Keratinocyte (primary cell): Measurements from ENCODE around the gene SDE2. TPM values are rescaled to one million over a fixed set of nuclear protein-coding genes. Genes with fewer than 3 reads are reported as not detected.

Experiments
- DNase-seq: peaks from one replicate; pipeline ENCODE4 v3.0.0-alpha.2; 2011; ENCODE audit warnings: low read depth, missing footprints, low spot score
- FAIRE-seq: peaks from 2 replicates; lab custom pipeline; 2011; peaks lifted over from hg19 to GRCh38; lab: Jason Lieb, UNC
- H2AFZ ChIP-seq: 2 replicates; pipeline ENCODE4 v1.6.0; 2012; ENCODE audit warnings: low read length, control low read depth, inconsistent platforms; ENCODE audit not compliant: control insufficient read depth
- H3K27ac ChIP-seq: 2 replicates; pipeline ENCODE4 v1.5.1; 2011; ENCODE audit warnings: low read length; ENCODE audit not compliant: control insufficient read depth, insufficient read depth
- H3K27me3 ChIP-seq: 3 replicates; pipeline ENCODE4 v1.6.0; 2011; ENCODE audit warnings: low read length; ENCODE audit not compliant: control insufficient read depth, insufficient read depth; ENCODE audit errors: extremely low read depth
- H3K36me3 ChIP-seq, 2 experiments: 2 replicates in 1 of 2; 3 replicates in 1 of 2; pipeline ENCODE4 v1.5.1; 2011; ENCODE audit warnings: low read length in 2 of 2, mild to moderate bottlenecking in 1 of 2; ENCODE audit not compliant: control insufficient read depth in 2 of 2, insufficient read depth in 2 of 2; ENCODE audit errors: extremely low read depth in 1 of 2
- H3K4me1 ChIP-seq: 3 replicates; pipeline ENCODE4 v1.5.1; 2011; ENCODE audit warnings: low read length; ENCODE audit not compliant: control insufficient read depth, insufficient read depth; ENCODE audit errors: extremely low read depth
- H3K4me2 ChIP-seq: 3 replicates; pipeline ENCODE4 v1.6.0; 2011; ENCODE audit warnings: low read depth, low read length; ENCODE audit not compliant: control insufficient read depth, insufficient read depth; ENCODE audit errors: extremely low read depth
- H3K4me3 ChIP-seq, 3 experiments: fragments of 200-600 bp in 1 of 3; sonication (generic) in 1 of 3; 2 replicates in 2 of 3; 3 replicates in 1 of 3; pipeline ENCODE4 v1.5.1; 2011 to 2016; ENCODE audit warnings: low read length in 3 of 3, mild to moderate bottlenecking in 3 of 3, control low read depth in 2 of 3, inconsistent platforms in 1 of 3, low read depth in 1 of 3, mixed read lengths in 1 of 3, mixed run types in 1 of 3, moderate library complexity in 1 of 3; ENCODE audit not compliant: control insufficient read depth in 2 of 3, insufficient read depth in 2 of 3; ENCODE audit errors: extremely low read depth in 1 of 3
- H3K79me2 ChIP-seq: 2 replicates; pipeline ENCODE4 v1.6.0; 2012; ENCODE audit warnings: low read length; ENCODE audit not compliant: control insufficient read depth, insufficient read depth
- H3K9ac ChIP-seq: 3 replicates; pipeline ENCODE4 v1.6.0; 2011; ENCODE audit warnings: low read length; ENCODE audit not compliant: control insufficient read depth, insufficient read depth; ENCODE audit errors: extremely low read depth
- H3K9me1 ChIP-seq: 3 replicates; pipeline ENCODE4 v1.6.0; 2011; ENCODE audit warnings: low read length; ENCODE audit not compliant: control insufficient read depth, insufficient read depth; ENCODE audit errors: extremely low read depth
- H3K9me3 ChIP-seq: 2 replicates; pipeline ENCODE4 v1.5.1; 2012; ENCODE audit warnings: low read depth, low read length; ENCODE audit not compliant: control insufficient read depth
- H4K20me1 ChIP-seq: 3 replicates; pipeline ENCODE4 v1.6.0; 2011; ENCODE audit warnings: low read length; ENCODE audit not compliant: control insufficient read depth, insufficient read depth; ENCODE audit errors: extremely low read depth
- EZH2 ChIP-seq: IDR thresholded peaks from one replicate; pipeline ENCODE4 v1.6.1; 2012; ENCODE audit warnings: inconsistent platforms, mild to moderate bottlenecking, low read length, moderate library complexity
- dilution Hi-C: fragments of 300-500 bp; cut with MboI; formaldehyde crosslinking; loops from one replicate; pipeline ENCODE4 v1.7.0; 2020; ENCODE audit warnings: low sequenced_read_pairs; ENCODE audit not compliant: extremely low pct_ligation_motif_present
- polyA plus RNA-seq, 5 experiments: library from polyadenylated mRNA; depleted of rRNA in 3 of 5; stranded (reverse) in 3 of 5; stranded (forward) in 1 of 5; unstranded in 1 of 5; fragments of >200 nt; gene quantifications; 1 replicate in 1 of 5; 2 replicates in 3 of 5; 3 replicates in 1 of 5; pipeline versions ENCODE4 v1.2.1 to v1.2.3, GENCODE V29; 2011 to 2012; ENCODE audit warnings: missing spikeins in 2 of 5, low read depth in 1 of 5, low replicate concordance in 1 of 5
- TF ChIP-seq, protein P1 (sequence below), 3 experiments: IDR thresholded peaks in 1 of 3; conservative IDR thresholded peaks in 1 of 3; optimal IDR thresholded peaks in 1 of 3; 2 replicates in 2 of 3; 3 replicates in 1 of 3; pipeline versions ENCODE3 to v1.5.1; 2011; ENCODE audit warnings: low read length in 3 of 3, mild to moderate bottlenecking in 3 of 3, moderate library complexity in 2 of 3, control low read depth in 1 of 3, inconsistent platforms in 1 of 3; ENCODE audit not compliant: insufficient read depth in 2 of 3; ENCODE audit errors: extremely low read depth in 1 of 3

SDE2 gene
- polyA plus RNA-seq, 1 donor (not counting 4 experiments of a cell fraction or from before 2014, with no cell fraction given): 15.9 TPM

DNA sequence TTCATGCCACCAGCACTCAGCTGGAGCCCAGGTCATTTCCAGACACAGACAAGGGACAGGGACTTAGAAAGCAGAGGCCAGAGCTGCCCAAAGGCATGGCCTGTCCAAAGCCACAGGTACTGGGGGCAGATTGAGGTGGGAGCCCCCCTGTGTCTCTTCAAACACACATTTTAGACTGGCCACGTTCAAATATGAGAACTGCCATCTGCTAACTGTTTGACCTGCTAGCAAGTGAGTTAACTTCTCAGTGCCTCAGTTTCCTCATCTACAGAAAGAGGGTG lies 57.3 kb downstream of the SDE2 start:
- no peaks in the 10 kb centered on the region for H4K20me1 ChIP-seq
- DNase-seq: no peak
- H3K79me2 ChIP-seq: no peaks in the 10 kb centered on the region
- H3K4me2 ChIP-seq: no peak overlapping the region
- peaks cover 6% of the 10 kb centered on the region for H3K4me1 ChIP-seq
- no peaks in the 10 kb centered on the region for H3K36me3 ChIP-seq
- H2AFZ ChIP-seq: no peak overlapping the region
- no peaks in the 10 kb centered on the region for H3K9me3 ChIP-seq
- FAIRE-seq: no peak
- H3K9me1 ChIP-seq: no peaks in the 10 kb centered on the region
- TF ChIP-seq EZH2: no peak
- TF ChIP-seq, protein P1, sequence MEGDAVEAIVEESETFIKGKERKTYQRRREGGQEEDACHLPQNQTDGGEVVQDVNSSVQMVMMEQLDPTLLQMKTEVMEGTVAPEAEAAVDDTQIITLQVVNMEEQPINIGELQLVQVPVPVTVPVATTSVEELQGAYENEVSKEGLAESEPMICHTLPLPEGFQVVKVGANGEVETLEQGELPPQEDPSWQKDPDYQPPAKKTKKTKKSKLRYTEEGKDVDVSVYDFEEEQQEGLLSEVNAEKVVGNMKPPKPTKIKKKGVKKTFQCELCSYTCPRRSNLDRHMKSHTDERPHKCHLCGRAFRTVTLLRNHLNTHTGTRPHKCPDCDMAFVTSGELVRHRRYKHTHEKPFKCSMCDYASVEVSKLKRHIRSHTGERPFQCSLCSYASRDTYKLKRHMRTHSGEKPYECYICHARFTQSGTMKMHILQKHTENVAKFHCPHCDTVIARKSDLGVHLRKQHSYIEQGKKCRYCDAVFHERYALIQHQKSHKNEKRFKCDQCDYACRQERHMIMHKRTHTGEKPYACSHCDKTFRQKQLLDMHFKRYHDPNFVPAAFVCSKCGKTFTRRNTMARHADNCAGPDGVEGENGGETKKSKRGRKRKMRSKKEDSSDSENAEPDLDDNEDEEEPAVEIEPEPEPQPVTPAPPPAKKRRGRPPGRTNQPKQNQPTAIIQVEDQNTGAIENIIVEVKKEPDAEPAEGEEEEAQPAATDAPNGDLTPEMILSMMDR (optimal IDR thresholded peaks at IDR 0.05 in 1 of 3, IDR thresholded peaks at IDR 0.05 in 1 of 3, conservative IDR thresholded peaks at IDR 0.05 in 1 of 3; ENCODE audit: extremely low read depth in 1 of 3, insufficient read depth in 2 of 3, low read length in 3 of 3): no peak
- H3K4me3 ChIP-seq: no peak overlapping the region
- H3K9ac ChIP-seq: no peak overlapping the region
- no peak overlapping the region for H3K27ac ChIP-seq
- dilution Hi-C loops: no loop called here
- peaks cover 8% of the 10 kb centered on the region for H3K27me3 ChIP-seq

DNA sequence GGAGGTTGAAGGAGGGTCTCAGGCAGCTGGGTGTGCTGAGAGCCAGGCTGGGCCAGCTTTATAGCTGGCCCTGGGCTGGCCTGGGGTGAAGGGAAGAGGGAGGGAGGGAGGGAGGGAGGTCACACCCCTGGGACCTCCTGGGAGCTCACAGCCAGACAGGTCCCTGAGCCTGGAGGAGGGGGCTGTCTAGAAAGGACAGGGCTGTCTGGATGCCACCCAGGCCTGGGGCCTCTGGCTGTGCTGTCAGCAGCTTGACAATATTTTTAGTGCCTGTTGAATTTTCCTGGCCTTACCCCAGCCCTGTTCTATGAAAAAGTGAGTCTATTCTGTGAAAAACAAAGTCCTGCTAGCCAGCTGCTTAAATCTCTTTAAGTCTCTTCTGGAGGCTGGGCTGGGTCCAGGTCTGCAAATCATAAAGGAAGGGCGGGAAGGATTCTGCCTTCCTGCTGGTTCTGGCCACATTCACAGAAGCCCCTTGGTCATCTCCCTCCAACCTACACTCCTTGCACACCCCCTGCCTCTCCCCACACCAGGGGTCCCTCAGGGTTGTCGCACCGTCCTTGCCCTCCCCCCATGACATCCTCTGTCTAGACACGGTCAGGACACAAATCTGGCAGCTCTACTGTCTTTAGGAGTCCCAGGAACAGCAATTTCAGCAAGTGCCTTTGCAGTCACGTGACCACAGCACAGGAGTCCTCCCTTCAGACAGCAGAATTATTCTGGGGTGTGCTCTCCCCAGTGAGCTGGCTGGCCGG lies 57.8 kb downstream of the SDE2 start, which contains the start of gene LEFTY2:
LEFTY2 (minus strand) TSS at position 34 of the 755 bp plus-strand sequence. CDS start 80 bp downstream, outside the sequence.
- H4K20me1 ChIP-seq: no peaks in the 10 kb centered on the region
- FAIRE-seq (no peak), DNase-seq (no peak)
- dilution Hi-C loops: no loop called here
- H3K4me2 ChIP-seq: no peak within 1 kb of the TSS
- H3K27me3 ChIP-seq: peaks cover 4% of the 10 kb centered on the region
- no peak within 1 kb of the TSS for H3K4me3 ChIP-seq
- no peaks in the 10 kb centered on the region for H3K9me3 ChIP-seq
- H3K27ac ChIP-seq: no peak within 1 kb of the TSS
- no peak within 1 kb of the TSS for H3K9ac ChIP-seq
- H3K9me1 ChIP-seq: no peaks in the 10 kb centered on the region
- H3K79me2 ChIP-seq: no peaks in the 10 kb centered on the region
- no peaks in the 10 kb centered on the region for H3K36me3 ChIP-seq
- TF ChIP-seq EZH2: no peak
- TF ChIP-seq, protein P1 (optimal IDR thresholded peaks at IDR 0.05 in 1 of 3, IDR thresholded peaks at IDR 0.05 in 1 of 3, conservative IDR thresholded peaks at IDR 0.05 in 1 of 3; ENCODE audit: extremely low read depth in 1 of 3, insufficient read depth in 2 of 3, low read length in 3 of 3): no peak
- no peak within 1 kb of the TSS for H2AFZ ChIP-seq
- H3K4me1 ChIP-seq: peaks cover 6% of the 10 kb centered on the region
